ES-I3 (cell line): ENCODE data around the gene ZNF333.

Experiments
- H3K36me3 ChIP-seq: 2 replicates; pipeline ENCODE4 v1.6.1; 2013; ENCODE audit warnings: mild to moderate bottlenecking, low read length, control low read depth, moderate library complexity; ENCODE audit not compliant: insufficient read depth
- H3K4me1 ChIP-seq: 2 replicates; pipeline ENCODE4 v1.6.1; 2013; ENCODE audit warnings: mild to moderate bottlenecking, control low read depth, low read length; ENCODE audit not compliant: insufficient read depth
- H3K9ac ChIP-seq: 2 replicates; pipeline ENCODE4 v1.6.1; 2013; ENCODE audit warnings: low read depth, mild to moderate bottlenecking, low read length, moderate library complexity
- H3K9me3 ChIP-seq: 2 replicates; pipeline ENCODE4 v1.6.1; 2013; ENCODE audit warnings: mild to moderate bottlenecking, low read length, moderate library complexity; ENCODE audit not compliant: control insufficient read depth, insufficient read depth

The ZNF333 gene

DNA sequence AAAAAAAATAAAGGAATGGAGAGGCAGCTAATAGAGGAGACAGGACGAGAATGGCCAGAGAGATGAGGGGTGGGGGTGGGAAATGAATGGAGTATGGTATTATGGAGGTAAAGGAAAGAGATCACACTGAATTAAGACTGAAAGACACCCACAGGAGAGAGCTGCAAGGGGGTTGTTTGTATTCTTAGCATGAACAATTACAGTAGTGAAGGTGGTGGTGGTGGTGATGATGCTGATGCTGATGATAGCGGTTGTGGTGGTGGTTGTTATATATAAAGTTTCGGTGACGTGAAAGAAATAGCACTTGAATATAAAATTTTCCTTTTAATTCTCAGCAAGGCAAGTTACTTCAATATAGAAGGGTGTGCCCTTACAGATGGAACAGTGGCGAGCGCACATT is 12.4 kb upstream of the ZNF333 start:
- no peaks in the 10 kb centered on the region for H3K9me3 ChIP-seq
- no peaks in the 10 kb centered on the region for H3K36me3 ChIP-seq
- H3K4me1 ChIP-seq = no peaks in the 10 kb centered on the region
- no peak overlapping the region for H3K9ac ChIP-seq

DNA sequence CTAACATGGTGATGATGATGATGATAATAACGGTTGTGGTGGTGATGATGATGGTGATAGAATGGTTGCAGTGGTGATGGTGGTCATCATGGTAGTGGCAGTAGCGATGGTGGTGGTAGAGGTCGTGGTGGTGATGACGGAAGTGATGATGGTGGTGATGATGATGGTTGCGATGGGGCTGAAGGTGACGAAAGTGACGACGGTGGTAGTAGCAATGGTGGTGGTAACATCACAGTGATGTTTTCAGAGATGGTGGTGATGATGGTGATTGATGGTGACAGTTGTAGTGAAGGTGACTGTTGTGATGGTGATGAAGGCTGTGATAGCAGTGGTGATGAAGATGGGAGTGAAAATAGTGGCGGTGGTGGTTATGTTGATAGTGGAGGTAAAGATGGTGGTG is 11.6 kb upstream of the ZNF333 start:
- no peaks in the 10 kb centered on the region for H3K4me1 ChIP-seq
- no peaks in the 10 kb centered on the region for H3K36me3 ChIP-seq
- no peaks in the 10 kb centered on the region for H3K9me3 ChIP-seq
- H3K9ac ChIP-seq = no peak overlapping the region

DNA sequence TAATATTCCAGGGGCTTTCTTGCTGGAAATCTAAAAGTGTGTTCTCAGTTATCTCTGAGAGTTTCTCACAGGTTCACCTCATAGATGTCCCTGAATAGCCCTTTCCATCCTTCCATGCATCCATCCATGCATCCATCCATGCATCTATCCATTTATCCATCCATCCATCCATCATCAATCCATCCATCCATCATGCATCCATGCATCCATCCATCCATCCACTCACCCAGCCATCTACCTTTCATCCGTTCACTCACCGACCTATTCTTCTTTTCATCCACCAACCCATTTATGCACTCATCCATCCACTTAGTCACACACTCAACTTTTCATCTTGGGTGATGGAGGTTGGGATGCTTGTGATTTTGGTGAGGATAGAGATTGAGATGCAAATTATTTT is 7.8 kb upstream of the ZNF333 start:
- H3K9me3 ChIP-seq = no peaks in the 10 kb centered on the region; the same call in 1 of the 2 replicates
- H3K36me3 ChIP-seq = no peaks in the 10 kb centered on the region
- no peak overlapping the region for H3K9ac ChIP-seq
- H3K4me1 ChIP-seq = no peaks in the 10 kb centered on the region

DNA sequence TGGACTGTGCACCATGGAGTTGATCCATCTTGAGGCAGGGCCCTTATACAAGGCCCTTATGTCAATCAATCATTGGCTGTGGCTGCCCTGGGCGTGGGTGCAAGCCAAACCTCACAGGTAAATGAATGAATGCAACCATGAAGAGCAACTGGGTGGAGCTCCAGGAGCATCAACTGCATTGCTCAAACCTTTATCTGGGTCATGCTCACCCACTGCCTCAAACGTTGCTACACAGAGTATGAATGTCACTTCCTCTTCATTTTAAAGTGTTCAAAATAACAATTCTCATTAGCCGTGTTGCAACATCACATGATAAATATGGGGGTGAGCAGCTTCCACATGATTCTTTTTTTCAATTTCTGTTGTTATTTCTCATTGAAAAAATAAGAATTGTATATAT is 6.4 kb upstream of the ZNF333 start:
- Histone ChIP-seq H3K4me1 (no peaks in the 10 kb centered on the region), H3K9me3 (no peaks in the 10 kb centered on the region; the same call in 1 of the 2 replicates), H3K36me3 (no peaks in the 10 kb centered on the region), H3K9ac (no peak overlapping the region)

DNA sequence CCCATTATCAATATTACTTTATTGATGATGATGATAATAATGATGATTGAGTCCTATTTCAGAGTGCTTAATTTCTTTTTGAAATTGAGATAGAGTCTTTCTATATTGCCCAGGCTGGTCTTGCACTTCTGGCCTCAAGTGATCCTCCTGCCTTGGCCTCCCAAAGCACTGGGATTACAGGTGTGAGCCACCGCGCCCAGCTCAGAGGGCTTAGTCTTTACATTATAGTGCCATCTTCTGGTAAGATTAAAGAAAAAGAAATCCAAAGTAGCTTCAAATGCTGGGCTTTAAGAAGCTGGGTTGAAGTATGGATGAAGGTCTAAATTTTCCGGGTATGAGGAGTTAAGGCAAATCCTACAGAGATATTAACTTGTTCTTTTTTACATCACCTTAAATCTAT is 3.4 kb upstream of the ZNF333 start:
- no peaks in the 10 kb centered on the region for H3K36me3 ChIP-seq
- no peaks in the 10 kb centered on the region; the same call in 1 of the 2 replicates for H3K9me3 ChIP-seq
- H3K4me1 ChIP-seq = no peaks in the 10 kb centered on the region
- H3K9ac ChIP-seq = no peak overlapping the region

DNA sequence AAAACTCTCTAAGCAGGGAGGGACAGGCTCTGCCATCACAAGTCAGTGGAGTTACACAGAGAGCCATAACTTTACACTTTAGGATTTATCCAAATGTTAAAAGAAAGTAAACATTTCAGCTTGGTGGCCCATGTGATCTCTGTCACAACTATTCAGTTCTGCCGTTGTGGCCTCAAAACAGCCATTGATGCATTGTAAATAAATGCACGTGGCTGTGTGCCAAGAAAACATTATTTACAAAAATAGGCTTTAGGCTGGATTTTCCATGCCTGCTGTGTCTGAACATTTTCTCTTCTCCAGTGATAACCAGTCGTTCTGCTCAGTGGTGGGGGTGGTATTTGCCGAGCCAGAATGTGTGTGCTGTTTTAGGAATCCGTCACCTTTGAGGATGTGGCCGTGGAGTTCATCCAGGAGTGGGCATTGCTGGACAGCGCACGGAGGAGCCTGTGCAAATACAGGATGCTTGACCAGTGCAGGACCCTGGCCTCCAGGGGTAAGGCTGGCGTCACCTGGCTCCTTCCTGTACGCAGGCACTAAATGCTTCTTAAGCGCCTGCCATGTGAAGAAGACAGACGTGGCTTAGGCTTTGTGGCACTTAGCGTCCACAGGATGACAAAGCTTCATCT is 4.9 kb downstream of the ZNF333 start:
- Histone ChIP-seq H3K4me1 (no peaks in the 10 kb centered on the region), H3K9me3 (no peaks in the 10 kb centered on the region), H3K36me3 (no peaks in the 10 kb centered on the region), H3K9ac (no peak overlapping the region)

DNA sequence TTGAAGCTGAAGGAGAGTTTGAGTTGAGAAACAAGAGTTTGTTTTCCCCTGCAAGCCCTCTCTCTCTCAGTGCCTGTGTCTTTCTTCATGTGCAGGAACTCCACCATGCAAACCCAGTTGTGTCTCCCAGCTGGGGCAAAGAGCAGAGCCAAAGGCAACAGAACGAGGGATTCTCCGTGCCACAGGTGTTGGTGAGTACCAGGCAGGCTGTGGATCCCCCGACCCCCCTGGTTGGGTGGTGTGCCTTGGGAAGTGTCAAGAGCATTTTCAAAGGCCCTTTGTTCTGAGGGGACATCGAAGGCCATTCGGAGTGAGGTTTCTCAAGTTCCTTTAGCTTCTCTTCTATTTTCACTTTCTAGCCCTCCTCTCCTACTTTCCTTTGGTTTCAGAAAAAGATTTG is 5.6 kb downstream of the ZNF333 start:
- Histone ChIP-seq H3K36me3 (peaks cover 3% of the 10 kb centered on the region; the same call in 1 of the 2 replicates), H3K4me1 (no peaks in the 10 kb centered on the region), H3K9me3 (no peaks in the 10 kb centered on the region), H3K9ac (no peak overlapping the region)

DNA sequence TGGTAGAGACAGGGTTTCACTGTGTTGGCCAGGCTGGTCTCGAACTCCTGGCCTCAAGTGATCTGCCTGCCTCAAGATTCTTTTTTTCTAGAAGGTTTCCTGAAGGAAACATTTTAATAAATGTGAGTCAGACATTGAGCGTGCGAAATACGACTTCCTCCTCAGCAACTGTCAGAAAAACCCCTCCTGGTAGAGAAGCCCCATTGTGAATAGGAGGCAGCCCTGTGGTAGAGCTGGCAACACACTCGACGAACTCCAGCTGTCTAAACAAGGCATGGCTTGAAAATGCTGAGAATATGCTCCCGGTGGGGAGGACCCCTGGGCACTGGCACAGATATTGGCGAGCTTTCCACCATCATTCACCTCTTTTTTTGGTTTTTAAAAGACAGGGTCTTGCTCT is 9.8 kb downstream of the ZNF333 start:
- H3K9me3 ChIP-seq = no peaks in the 10 kb centered on the region
- no peak overlapping the region for H3K9ac ChIP-seq
- peaks cover 5% of the 10 kb centered on the region; the same call in 1 of the 2 replicates for H3K36me3 ChIP-seq
- H3K4me1 ChIP-seq = no peaks in the 10 kb centered on the region

DNA sequence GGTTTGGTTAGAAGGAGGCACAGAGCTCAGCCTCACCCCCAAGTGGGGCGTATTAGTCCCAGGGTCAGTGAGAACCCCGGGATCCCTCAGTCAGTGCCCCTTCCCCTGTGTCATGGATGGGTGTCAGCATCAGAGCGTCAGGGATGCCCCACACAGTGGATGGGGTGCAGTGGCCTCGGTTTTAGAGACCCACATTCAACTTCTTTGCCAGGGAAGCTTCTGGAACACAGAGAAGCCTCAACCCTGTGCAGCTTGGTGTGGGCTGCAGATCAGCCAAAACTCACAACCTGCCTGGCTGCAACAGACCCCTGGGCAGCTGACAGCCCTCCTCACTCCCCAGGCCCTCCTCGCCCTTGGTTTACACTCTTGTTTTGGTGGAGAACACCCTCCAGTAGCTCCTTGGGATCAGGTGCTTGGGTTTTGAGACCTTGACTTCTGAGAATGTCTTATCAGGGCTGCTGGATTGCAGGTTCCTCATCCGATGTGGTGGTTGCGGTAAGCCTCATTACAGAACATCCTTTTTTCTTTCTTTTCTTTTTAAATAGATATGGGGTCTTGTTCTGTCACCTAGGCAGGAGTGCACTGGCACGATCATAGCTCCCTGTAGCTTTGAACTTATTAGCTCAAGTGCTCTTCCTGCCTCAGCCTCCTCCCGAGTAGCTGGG is 11.0 kb downstream of the ZNF333 start:
- H3K4me1 ChIP-seq = no peaks in the 10 kb centered on the region
- H3K36me3 ChIP-seq = peaks cover 5% of the 10 kb centered on the region; the same call in 1 of the 2 replicates
- H3K9me3 ChIP-seq = no peaks in the 10 kb centered on the region
- H3K9ac ChIP-seq = no peak overlapping the region

DNA sequence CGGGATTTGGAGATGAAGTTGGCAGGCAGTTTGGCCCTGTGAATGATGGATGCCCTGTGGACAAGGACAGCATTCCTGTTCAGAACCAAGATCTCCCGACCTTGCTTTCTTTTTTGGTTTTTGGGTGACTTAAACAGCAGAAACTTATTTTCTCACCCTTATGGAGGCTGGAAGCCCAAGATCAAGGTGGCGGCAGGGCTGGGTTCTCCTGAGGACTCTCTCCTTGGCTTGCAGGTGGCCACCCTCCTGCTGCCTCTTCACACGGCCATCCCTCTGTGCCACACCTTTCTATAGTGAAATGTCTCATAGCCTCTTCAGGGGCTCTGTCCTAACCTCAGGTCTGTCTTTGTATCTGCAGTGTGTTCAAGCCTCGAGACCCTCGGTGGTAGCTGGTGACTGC is 14.0 kb downstream of the ZNF333 start:
- no peak overlapping the region for H3K9ac ChIP-seq
- peaks cover 8% of the 10 kb centered on the region for H3K36me3 ChIP-seq
- no peaks in the 10 kb centered on the region for H3K4me1 ChIP-seq
- H3K9me3 ChIP-seq = no peaks in the 10 kb centered on the region

DNA sequence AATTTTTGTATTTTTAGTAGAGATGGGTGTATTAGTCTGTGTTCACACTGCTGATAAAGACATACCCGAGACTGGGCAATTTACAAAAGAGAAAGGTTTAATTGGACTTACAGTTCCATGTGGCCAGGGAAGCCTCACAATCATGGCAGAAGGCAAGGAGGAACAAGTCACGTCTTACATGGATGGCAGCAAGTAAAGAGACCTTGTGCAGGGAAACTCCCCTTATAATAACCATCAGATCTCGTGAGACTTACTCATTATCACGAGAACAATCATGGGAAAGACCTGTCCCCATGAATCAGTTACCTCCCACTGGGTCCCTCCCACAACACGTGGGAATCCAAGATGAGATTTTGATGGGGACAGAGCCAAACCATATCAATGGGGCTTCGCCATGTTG is 14.6 kb downstream of the ZNF333 start:
- no peaks in the 10 kb centered on the region for H3K9me3 ChIP-seq
- no peak overlapping the region for H3K9ac ChIP-seq
- no peaks in the 10 kb centered on the region for H3K4me1 ChIP-seq
- peaks cover 8% of the 10 kb centered on the region for H3K36me3 ChIP-seq

DNA sequence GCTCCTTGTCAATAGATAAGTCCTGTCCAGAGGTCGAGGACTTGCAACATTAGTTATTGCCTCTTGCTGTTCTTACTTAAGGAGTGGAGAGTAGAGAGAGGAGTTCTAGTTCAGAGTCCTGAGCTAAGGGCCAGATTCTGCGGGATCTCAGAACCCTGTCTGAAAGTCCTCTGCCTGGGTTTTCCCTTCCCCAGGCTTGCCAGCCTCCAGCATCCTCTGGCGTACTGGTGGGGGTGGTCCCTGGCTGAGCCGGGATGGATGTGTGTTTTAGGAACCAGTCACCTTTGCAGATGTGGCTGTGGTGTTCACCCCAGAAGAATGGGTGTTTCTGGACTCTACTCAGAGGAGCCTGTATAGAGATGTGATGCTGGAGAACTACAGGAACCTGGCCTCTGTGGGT is 26.0 kb downstream of the ZNF333 start:
- no peak overlapping the region for H3K9ac ChIP-seq
- H3K36me3 ChIP-seq = peaks cover 22% of the 10 kb centered on the region; the same call in 1 of the 2 replicates
- peaks cover 26% of the 10 kb centered on the region for H3K9me3 ChIP-seq
- H3K4me1 ChIP-seq = no peaks in the 10 kb centered on the region

DNA sequence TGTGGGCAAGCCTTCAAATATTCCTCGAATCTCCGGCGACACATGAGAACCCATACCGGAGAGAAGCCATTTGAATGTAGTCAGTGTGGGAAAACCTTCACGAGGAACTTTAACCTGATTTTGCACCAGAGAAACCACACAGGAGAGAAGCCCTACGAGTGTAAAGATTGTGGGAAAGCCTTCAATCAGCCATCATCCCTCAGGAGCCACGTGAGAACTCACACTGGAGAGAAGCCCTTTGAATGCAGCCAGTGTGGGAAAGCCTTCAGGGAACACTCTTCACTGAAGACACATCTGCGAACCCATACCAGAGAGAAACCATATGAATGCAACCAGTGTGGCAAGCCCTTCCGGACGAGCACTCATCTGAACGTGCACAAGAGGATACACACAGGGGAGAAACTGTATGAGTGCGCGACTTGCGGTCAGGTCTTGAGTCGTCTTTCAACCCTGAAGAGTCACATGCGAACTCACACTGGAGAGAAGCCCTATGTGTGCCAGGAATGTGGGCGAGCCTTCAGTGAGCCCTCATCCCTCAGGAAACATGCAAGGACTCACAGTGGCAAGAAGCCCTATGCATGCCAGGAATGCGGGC is 28.8 kb downstream of the ZNF333 start:
- Histone ChIP-seq H3K9ac (no peak overlapping the region), H3K36me3 (peaks cover 20% of the 10 kb centered on the region; the same call in 1 of the 2 replicates), H3K4me1 (no peaks in the 10 kb centered on the region), H3K9me3 (peaks cover 30% of the 10 kb centered on the region)

DNA sequence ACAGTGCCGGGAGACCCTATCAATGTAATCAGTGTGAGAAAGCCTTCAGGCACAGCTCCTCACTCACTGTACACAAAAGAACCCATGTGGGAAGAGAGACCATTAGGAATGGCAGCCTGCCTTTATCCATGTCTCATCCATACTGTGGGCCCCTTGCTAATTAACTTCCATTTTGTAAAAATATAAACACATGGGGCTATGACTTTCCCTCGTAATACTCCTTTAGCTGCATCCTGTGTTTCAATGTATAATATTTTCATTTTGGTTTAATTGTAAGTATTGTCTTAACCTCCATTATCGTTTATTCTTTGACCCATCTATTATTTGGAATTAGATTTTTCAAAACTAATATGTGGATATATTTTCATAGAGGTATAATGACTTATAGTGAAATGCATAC is 29.3 kb downstream of the ZNF333 start:
- H3K36me3 ChIP-seq = peaks cover 20% of the 10 kb centered on the region; the same call in 1 of the 2 replicates

DNA sequence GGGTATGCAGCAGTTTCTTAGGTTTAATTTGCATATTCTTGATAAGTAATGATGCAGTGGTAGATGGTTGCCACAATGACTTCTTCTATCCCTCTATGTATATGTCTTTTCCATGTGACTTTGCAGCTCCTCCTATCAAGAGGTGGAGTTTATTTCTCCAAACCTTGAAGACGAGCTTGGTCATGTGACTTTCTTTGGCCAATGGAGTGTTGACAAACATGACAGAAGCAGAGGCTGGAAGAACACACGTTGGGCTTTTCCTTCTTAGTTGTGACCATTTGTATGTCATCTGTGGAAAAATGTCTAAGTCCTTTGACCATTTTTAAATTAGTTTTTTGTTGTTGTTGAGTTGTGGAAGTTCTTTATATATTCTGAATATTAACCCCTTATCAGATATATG is 32.3 kb downstream of the ZNF333 start:
- Histone ChIP-seq H3K9ac (no peak overlapping the region), H3K4me1 (no peaks in the 10 kb centered on the region), H3K9me3 (peaks cover 33% of the 10 kb centered on the region), H3K36me3 (peaks cover 13% of the 10 kb centered on the region; the same call in 1 of the 2 replicates)

More for the DNA sequence above, 29.3 kb downstream of the ZNF333 start:
- Histone ChIP-seq H3K4me1 (no peaks in the 10 kb centered on the region), H3K9me3 (peaks cover 30% of the 10 kb centered on the region), H3K9ac (no peak overlapping the region)
